Glomerular endothelial cell (primary cell): ENCODE results near the gene RAPSN. TPM values are rescaled to one million over a fixed set of nuclear protein-coding genes. Genes with fewer than 3 reads are reported as not detected.

Source experiments
- DNase-seq: peaks from one replicate; pipeline ENCODE4 v3.0.0-alpha.2; 2011; ENCODE audit warnings: low read depth, low spot score; ENCODE audit errors: extremely low read depth
- total RNA-seq: library from RNA; depleted of rRNA; stranded (reverse); fragments of >200 nt; gene quantifications from 2 replicates; pipeline ENCODE4 v1.2.3, GENCODE V29; 2015

RAPSN gene
- total RNA-seq, 1 donor from 2014 or later = not detected

DNA sequence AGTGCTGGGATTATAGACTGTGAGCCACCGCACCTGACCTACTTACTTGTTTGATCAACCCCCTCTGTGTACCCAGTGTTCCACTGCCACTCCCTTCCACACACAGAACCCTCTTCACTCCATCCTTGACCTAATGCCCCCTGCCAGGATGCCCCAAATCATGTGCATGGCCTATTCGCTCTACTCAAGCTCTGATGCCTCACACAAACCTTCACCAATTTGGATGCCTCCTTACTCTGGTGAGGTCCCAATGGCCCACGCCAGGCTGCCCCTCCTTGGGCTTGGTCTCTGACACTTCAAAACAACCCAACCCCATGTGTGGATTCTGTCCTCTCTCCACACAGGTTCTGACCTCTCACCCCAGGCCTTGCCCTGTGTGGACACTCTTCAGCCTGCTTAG is 13.2 kb downstream of the RAPSN start:
- DNase-seq = no peak

GRCh38 chr11:47434011-47434786 is 14.7 kb downstream of the RAPSN start:
- DNase-seq = no peak

- DNase-seq = no peak
Measured at GRCh38 chr11:47433157-47433556, 15.8 kb downstream of the RAPSN start.

DNA sequence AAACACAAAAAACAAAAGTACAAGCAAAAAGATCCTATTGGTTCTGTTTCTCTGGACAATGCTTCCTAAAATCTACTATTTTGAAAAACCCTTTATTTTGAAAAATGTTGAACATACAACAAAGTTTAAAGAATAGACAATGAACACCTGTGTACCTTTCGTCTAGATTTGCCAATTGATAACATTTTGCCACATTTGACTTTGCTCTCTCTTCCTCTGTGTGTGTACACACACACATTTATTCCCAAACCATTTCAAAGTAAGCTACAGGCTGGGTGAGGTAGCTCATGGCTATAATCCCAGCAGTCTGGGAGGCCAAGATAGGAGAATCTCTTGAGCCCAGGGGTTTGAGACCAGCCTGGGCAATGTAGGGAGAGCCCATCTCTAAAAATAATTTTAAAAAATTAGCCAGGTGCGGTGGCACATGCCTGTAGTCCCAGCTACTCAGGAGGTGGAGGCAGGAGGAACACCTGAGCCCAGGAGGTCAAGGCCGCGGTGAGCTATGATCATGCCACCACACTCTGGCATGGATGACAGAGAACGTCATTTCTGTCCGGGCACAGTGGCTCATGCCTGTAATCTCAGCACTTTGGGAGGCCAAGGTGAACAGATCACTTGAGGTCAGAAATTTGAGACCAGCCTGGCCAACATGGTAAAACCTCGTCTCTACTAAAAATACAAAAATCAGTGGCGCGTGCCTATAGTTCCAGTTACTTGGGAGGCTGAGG is 17.4 kb downstream of the RAPSN start:
- DNase-seq = no peak

DNA sequence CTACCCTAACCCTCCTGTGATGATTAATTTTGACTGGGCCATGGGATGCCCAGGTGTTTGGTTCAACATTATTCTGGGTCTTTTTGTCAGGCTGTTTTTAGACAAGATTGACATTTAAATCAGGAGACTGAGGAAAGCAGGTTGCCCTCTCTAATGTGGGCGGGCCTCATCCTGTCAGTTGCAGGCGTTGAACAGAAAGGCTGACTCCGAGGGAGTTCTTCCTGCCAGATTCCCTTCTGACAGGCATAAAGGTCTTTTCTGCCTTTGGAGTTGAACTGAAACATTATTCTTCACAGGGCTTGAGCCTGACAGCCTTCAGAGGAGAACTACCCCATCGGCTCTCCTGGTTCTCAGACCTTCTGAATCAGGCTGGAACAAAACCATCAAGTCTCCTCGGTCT is 18.4 kb downstream of the RAPSN start:
- DNase-seq = no peak

DNA sequence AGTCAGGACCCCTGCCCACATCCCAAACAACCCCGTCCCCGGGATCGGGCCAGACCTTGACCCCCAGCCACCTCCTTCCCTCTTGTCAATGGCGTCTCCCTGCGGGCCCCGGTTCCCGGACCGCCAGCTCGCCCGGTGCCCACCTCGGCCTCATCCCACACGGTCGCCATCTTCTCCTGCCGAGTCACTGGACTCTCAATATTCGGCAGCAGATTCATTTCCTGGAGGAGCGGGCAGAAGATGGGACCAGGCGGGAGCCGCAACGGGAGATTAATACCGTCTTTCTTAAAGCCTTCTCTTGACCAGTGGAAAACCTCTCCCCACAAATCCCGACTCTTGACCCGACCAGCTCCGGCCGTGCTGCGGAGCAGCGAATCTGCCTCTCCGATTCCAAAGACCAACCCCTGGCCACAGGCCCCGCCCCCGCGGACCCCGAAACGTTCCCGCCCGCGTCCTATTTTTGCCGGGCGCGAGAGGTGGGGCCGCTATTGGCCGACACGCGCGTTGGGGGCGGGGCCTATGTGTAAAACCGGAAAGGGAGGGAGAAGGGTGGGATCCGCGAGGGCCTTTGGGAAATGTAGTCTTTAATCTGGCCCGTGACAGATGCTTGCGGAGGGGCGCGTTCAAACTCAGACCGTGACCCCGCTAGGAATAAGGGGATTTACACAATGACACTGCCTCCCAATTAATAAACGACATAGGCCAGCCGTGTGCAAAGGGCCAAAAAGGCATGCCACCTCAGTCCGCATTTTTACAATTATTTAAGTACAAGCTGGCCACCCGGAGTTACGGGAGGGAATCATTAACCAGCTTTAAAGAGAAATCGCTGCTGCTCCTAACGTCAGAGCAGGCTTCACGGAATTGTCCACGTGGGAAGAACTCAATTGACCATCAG is 22.6 kb downstream of the RAPSN start, which contains the start of gene PSMC3:
Gene PSMC3 (minus strand): TSS at position 378 of the 895 bp plus-strand sequence. CDS start 160 bp downstream, at position 218.
- DNase-seq = peak; percentile 63

- no peak for DNase-seq
Measured at GRCh38 chr11:47425611-47426010, 23.3 kb downstream of the RAPSN start.

- no peak for DNase-seq
Measured at GRCh38 chr11:47418454-47419259, 30.3 kb downstream of the RAPSN start.

- no peak for DNase-seq
Measured at GRCh38 chr11:47417712-47418111, 31.2 kb downstream of the RAPSN start.

- peak; percentile 61 for DNase-seq
Measured at GRCh38 chr11:47415949-47416472, 32.9 kb downstream of the RAPSN start.

- no peak for DNase-seq
Measured at GRCh38 chr11:47415091-47415854, 33.7 kb downstream of the RAPSN start.

DNA sequence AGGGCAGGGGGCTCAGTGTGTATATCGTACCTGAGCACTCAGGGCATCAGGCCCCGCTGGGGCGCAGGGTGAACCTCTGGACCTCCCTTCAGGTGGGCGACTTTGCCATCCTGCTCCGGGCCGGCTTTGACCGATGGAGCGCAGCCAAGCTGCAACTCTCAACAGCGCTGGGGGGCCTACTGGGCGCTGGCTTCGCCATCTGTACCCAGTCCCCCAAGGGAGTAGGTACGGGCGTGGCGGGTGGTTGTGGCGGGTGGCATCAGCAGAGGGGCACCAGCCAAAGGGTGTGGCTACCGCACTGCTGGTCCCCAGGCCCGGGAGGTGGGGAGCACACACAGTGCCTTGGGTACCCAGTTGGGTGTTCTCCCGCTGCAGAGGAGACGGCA is 34.3 kb downstream of the RAPSN start:
- DNase-seq = no peak

DNA sequence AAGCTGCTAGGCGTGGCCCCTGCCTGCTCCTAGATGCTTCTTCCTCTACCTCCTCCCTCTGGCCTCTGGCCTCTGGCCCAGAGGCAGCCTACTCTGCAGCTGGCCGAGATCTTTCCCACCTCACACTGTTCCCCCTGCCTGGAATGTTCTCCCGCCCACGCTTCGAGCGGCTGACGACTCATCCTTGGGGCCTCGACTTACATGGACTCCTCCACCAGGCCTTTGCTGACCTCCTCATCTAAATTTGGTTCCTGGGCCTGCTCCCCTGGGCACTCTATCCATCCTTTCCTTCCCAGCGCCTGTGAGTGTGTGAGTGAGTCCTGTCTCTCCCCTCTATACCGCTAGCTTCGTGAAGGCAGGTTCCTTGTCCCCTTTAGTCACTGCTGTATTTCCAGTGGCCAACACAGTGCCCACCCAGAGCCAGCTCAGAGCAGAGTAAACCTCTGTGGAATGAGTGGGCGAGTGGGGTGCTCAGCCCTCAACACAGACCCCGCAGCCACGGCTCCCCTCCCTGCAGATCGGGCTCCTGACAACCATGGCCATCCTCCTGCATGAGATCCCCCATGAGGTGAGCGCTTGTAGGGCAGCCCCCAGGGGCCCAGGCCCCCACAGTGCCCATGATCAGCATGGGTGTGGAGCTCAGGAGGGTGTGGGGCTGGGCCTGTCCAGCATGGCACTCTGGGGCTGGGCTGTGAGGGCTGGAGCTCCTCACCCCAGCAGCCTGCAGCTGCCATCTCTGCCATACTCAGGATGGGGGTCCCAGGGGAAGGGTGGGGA is 34.8 kb downstream of the RAPSN start:
- no peak for DNase-seq

DNA sequence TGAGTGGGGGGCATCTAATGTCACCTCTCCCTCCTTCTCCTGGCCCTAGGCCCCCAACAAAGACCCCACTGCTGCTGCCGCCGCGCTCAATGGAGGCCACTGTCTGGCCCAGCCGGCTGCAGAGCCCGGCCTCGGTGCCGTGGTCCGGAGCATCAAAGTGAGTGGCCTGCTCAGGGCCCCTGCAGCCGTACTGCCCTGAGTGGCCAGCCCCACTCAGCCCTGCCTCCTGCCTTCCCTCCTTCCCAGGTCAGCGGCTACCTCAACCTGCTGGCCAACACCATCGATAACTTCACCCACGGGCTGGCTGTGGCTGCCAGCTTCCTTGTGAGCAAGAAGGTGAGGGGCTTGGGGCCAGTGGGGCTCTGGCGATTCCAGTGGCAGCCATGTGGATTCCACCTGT is 35.6 kb downstream of the RAPSN start:
- no peak for DNase-seq

DNA sequence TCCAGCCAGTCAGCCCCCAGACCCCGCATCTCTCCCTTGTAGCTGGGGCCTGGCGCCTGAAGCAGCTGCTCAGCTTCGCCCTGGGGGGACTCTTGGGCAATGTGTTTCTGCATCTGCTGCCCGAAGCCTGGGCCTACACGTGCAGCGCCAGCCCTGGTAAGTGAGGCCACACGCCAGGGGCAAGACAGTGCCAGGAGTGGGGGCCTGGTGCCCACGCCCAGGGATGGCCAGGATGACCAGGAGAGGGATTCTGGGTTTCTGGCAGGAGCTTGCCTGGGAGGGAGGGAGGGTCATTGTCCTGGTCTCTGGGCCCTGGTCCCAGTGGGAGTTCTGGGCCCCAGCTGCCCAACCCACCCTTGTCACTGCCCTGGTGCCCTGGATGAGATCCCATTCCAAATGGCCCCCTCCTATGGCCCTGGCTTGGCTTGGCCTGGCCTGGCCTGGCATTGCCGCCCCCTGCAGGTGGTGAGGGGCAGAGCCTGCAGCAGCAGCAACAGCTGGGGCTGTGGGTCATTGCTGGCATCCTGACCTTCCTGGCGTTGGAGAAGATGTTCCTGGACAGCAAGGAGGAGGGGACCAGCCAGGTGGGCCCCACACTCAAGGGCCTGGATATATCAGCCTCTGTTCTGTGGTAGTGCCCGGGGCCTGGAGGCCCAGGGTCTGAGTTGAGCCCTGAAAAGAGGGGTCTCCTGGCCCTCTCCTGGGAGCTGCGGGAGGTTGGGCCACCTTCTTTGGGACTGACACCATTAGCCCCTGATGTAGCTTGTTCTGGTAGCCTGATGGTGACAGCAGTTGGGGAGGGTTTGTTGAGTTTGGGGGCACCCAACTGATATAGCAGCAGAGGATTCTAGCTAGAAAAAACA is 36.8 kb downstream of the RAPSN start:
- no peak for DNase-seq

DNA sequence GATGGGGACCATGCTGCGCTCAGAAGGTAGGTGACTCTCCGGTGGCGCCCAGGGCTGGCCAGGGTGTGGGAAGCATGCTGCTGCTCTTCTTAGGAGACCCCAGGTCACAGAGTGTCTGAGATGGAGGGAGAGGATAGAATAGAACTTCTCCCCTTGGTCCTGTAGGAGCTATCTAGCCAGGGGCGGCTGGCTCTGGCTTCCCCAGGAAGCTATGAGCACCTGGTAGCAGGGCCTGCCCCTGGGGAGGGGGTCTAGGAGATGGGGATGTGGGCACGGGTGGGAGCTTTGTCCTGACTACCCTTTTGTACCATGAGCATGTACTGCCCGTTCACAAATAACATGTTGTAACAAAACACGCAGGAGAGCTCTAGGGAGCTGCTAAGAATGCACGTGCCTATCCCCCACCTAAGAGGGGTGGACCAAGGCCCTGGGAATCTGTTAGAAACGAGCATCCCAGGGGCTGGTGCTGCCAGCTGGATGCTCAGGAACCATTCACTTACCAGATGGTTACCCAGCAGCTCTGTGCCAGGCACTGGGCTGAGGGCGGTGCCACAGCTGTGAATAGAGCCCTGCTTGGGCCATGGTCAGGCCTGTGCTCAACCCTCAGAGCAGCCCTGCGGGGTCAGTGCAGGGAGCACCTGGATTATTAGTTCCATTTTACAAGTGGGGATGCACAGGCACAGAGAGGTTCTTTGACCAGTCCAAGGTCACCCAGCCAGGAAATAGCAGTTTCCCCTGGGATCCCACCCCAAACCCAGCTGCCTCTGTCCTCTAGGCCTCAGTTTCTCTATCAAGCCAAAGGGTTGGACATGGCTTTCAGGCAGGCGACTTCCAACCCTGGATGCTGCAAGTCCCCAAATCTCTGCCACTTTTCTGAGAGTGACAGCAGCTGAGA is 38.3 kb downstream of the RAPSN start:
- no peak for DNase-seq
